Measurements from ENCODE around the gene TBC1D8B. TPM values are rescaled to one million over a fixed set of nuclear protein-coding genes. Genes with fewer than 3 reads are reported as not detected.

TBC1D8B gene
- total and polyA plus RNA-seq, 2 of the 4 experiments (the other 2 are of a cell fraction): 8.3 to 10.4 TPM

DNA sequence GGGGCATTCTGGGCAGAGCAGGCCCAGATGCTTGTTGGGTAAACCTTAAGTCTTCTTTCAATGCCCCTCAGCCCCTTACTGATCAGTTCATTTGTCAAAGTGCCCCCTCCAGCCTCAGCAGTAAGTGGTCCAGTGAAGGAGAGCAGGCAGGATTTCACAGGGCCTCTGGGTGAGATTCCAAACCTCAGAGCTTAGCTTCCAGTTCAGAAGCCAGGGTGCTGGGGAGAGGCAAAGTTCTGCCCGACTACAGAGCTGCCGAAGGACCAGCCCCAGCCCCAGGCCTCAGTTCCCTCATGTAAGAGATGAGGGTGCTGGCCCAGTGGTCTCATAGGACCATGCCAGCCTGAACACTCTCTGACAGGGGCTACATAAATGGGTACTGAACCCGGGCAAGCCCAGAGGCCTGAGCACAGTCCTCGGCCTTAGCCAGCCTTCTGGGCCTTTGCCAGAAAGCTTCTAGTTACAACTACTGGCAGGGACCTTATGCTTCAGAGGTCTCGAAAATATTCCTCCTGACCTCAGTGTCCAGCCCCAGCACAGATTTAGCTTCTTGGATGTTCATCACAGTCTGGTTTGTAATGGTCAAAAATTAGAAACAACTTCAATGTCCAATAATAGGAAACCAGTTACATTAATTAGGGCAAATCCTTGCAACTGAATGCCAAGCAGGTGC, 101.5 kb downstream of the TBC1D8B start:
- H4K8ac ChIP-seq (ENCODE audit: low read depth in 2 of 2, low read length in 2 of 2): no peak overlapping the region
- H4K91ac ChIP-seq (ENCODE audit: insufficient read depth, low read depth, low read length): no peak overlapping the region
- H2BK5ac ChIP-seq (ENCODE audit: low read depth, low read length, poor library complexity, severe bottlenecking): no peak overlapping the region
- ChIA-PET CTCF (interaction anchor here (1.0 kb wide), 1 partner anchor 10 kb away, joined by 3 read pairs; no protein-coding TSS in a partner anchor), POLR2A (ENCODE audit: unreplicated experiment) (no interaction called here)
- H4K20me1 ChIP-seq (ENCODE audit: insufficient read depth, low read length): no peaks in the 10 kb centered on the region
- no peak for TF ChIP-seq FOS (IDR thresholded peaks at IDR 0.05; ENCODE audit: low read depth, low read length)
- TF ChIP-seq RAD21 (IDR thresholded peaks at IDR 0.05; ENCODE audit: low read length): no peak
- TF ChIP-seq SMC3 (IDR thresholded peaks at IDR 0.05; ENCODE audit: low read depth, low read length): no peak
- no peak for TF ChIP-seq RFX5 (IDR thresholded peaks at IDR 0.05; ENCODE audit: low read depth, low read length)
- no peak for TF ChIP-seq NFE2L2 (IDR thresholded peaks at IDR 0.05; ENCODE audit: low read depth, low read length)
- no peak for TF ChIP-seq RCOR1 (IDR thresholded peaks at IDR 0.05; ENCODE audit: insufficient replicate concordance, low read length)
- no peak for TF ChIP-seq CEBPB (IDR thresholded peaks at IDR 0.05; ENCODE audit: low read depth, low read length)
- no peak for TF ChIP-seq CTCF (conservative IDR thresholded peaks at IDR 0.05; ENCODE audit: low read depth, low read length)
- TF ChIP-seq USF2 (IDR thresholded peaks at IDR 0.05; ENCODE audit: low read depth, low read length): no peak
- no peak for TF ChIP-seq MXI1 (IDR thresholded peaks at IDR 0.05; ENCODE audit: borderline replicate concordance, low read depth, low read length)
- TF ChIP-seq ELK1 (IDR thresholded peaks at IDR 0.05; ENCODE audit: borderline replicate concordance, low read depth, low read length): no peak
- no peak for TF ChIP-seq CHD1 (IDR thresholded peaks at IDR 0.05; ENCODE audit: low read depth, low read length)
- TF ChIP-seq MAZ (IDR thresholded peaks at IDR 0.05; ENCODE audit: borderline replicate concordance, low read depth, low read length): no peak
- no peak for TF ChIP-seq BHLHE40 (IDR thresholded peaks at IDR 0.05; ENCODE audit: low read depth, low read length)
- TF ChIP-seq MAFK (IDR thresholded peaks at IDR 0.05; ENCODE audit: low read depth, low read length): no peak
- TF ChIP-seq POLR2A (IDR thresholded peaks at IDR 0.05; ENCODE audit: low read depth, low read length): no peak
- no peak overlapping the region for H4K5ac ChIP-seq (ENCODE audit: low read depth, low read length)
- H3K79me1 ChIP-seq (ENCODE audit: low read depth in 1 of 2, low read length in 2 of 2): no peaks in the 10 kb centered on the region
- H3K14ac ChIP-seq (replicated peaks; ENCODE audit: low read depth, low read length): no peak overlapping the region
- H3K56ac ChIP-seq (ENCODE audit: extremely low read depth, insufficient read depth, low read length): no peak overlapping the region
- in situ Hi-C loops (cut with MboI; ENCODE audit: low sequenced_read_pairs) (no loop called here), intact Hi-C loops (cut with micrococcal nuclease) (no loop called here), dilution Hi-C loops (cut with HindIII; ENCODE audit: low sequenced_read_pairs, unreplicated experiment) (no loop called here)
- no peak overlapping the region for H2AFZ ChIP-seq (replicated peaks; ENCODE audit: low read length, poor library complexity)
- H3K27ac ChIP-seq (ENCODE audit: insufficient read depth, low read length): no peak overlapping the region
- 67% methylated on average over 2 of the region's 5 CpGs; no CpG with 5 or more reads in 1 of the 2 experiments for WGBS, 2 experiments (ENCODE audit: extremely low coverage in 2 of 2, insufficient read length in 1 of 2)
- no peak overlapping the region for H2BK20ac ChIP-seq (ENCODE audit: low read depth, low read length)
- no peaks in the 10 kb centered on the region for H3K9me3 ChIP-seq (ENCODE audit: control insufficient read depth, insufficient read depth, low read length)
- H2BK120ac ChIP-seq (ENCODE audit: low read depth, low read length): no peak overlapping the region
- no peak overlapping the region for H3K4me2 ChIP-seq (ENCODE audit: low read depth, low read length)
- H3K4me1 ChIP-seq (ENCODE audit: control insufficient read depth, insufficient read depth, low read length): no peaks in the 10 kb centered on the region
- H3K27me3 ChIP-seq (ENCODE audit: control insufficient read depth, insufficient read depth, low read length): peaks cover 14% of the 10 kb centered on the region
- H3K36me3 ChIP-seq (ENCODE audit: control insufficient read depth, insufficient read depth, low read length): no peaks in the 10 kb centered on the region
- BruUV-seq (replicated peaks): no TSS peak
- H3K18ac ChIP-seq (ENCODE audit: low read depth, low read length): no peak overlapping the region
- no peak for DNase-seq
- no peak overlapping the region for H3K9ac ChIP-seq (ENCODE audit: low read depth, low read length)
- H3K23ac ChIP-seq (ENCODE audit: low read depth, low read length): no peak overlapping the region
- H3K9me1 ChIP-seq (ENCODE audit: insufficient read depth, low read length): no peaks in the 10 kb centered on the region
- no peak for ATAC-seq (ENCODE audit: low read depth)
- H2AK5ac ChIP-seq (ENCODE audit: low read depth, low read length): no peak overlapping the region
- H2AK9ac ChIP-seq (replicated peaks; ENCODE audit: low read depth, low read length, poor library complexity): no peak overlapping the region
- no peak overlapping the region for H2BK15ac ChIP-seq (ENCODE audit: low read depth, low read length)
- no peak overlapping the region for H3K4me3 ChIP-seq (ENCODE audit: insufficient read depth, low read depth, low read length)
- H3K4ac ChIP-seq (ENCODE audit: low read depth, low read length): no peak overlapping the region
